Mucosa of gallbladder (tissue), 1 donor: ENCODE measurements around the gene OR10R2. TPM values are rescaled to one million over a fixed set of nuclear protein-coding genes. Genes with fewer than 3 reads are reported as not detected.

ENCODE experiments used
- DNase-seq: peaks from one replicate; pipeline ENCODE4 v3.0.0-alpha.2; 2020; ENCODE audit warnings: low spot score
- total RNA-seq: library from RNA; stranded (reverse); gene quantifications from one replicate; pipeline ENCODE4 v1.2.1, GENCODE V29; 2021
- donor health status: DM: no; HTN: no; CAD: no.

OR10R2 gene
- total RNA-seq, 1 donor from 2014 or later: not detected

DNA sequence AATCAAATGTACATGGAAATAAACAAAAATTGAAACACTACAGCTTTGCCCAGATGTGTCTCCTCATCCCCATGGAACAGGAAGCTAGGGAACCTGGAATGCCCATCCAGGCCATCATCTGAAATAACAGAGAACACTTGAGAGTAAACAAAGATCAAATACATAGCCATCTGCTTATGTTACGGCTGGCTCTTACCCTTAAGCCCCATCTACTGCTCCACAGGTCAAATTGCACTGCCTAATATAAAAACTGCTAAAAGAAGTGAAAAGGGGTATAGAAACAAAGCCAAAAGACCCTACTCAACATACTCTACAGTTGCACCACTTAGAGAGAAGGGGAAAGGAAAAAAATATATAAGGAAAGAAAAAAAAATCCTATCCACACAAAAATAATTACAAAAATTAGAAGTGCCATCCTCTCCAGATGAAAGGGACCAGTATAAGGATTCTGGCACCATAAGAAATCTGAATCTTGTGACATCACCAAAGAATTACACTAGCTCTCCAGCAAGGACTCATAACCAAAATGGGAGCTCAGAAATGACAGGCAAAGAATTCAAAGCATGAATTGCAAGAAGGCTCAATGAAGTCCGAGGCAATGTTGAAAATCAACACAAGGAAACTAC, 55.3 kb downstream of the OR10R2 start:
- no peak for DNase-seq

Other genes starting within 250 kb of the OR10R2 start
- 0.09 TPM for gene CD1A, start 217.8 kb upstream of the OR10R2 start, total RNA-seq
- gene CD1C, start 182.3 kb upstream of the OR10R2 start, total RNA-seq: 1.4 TPM
- gene CD1B, start 140.7 kb upstream of the OR10R2 start, total RNA-seq: not detected
- 1.3 TPM for gene CD1E, start 118.3 kb upstream of the OR10R2 start, total RNA-seq
- not detected for gene OR10T2, start 72.8 kb upstream of the OR10R2 start, total RNA-seq
- not detected for gene OR10K2, start 46.0 kb upstream of the OR10R2 start, total RNA-seq
- not detected for gene OR10K1, start 10.4 kb upstream of the OR10R2 start, total RNA-seq
- not detected for gene OR6Y1, start 82.2 kb downstream of the OR10R2 start, total RNA-seq
- gene OR6P1, start 98.4 kb downstream of the OR10R2 start, total RNA-seq: not detected
- gene OR10X1, start 107.7 kb downstream of the OR10R2 start, total RNA-seq: not detected
- gene OR10Z1, start 133.0 kb downstream of the OR10R2 start, total RNA-seq: not detected
- gene SPTA1, start 214.5 kb downstream of the OR10R2 start, total RNA-seq: 0.23 TPM
- gene OR6K2, start 228.4 kb downstream of the OR10R2 start, total RNA-seq: not detected
- gene OR6K3, start 248.5 kb downstream of the OR10R2 start, total RNA-seq: not detected